ENCODE results near the gene BBIP1.
A peak's percentile ranks its signal among the peaks of the same experiment; 100 is the strongest.

BBIP1 gene

DNA sequence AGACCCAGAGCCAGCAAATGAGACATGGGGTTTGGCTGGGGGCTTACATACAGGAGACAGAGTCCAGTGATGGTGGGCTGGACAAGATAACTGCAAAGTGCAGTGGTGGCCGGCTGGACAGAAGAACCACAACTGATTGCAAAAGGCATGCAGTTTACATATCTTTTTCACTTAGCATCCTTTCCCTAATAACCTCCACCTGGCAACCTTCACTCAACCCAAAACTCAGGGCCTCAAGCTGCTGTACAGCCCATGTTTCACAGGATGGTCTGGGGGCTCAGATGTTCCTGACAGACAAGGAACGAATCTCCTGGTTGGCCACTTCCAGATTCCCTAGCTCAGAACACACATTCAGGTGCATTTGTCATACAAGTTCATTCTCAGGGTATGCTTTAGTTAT, 55.0 kb downstream of the BBIP1 start:
- DNase-seq (ENCODE audit: low read depth, low spot score) = no peak

DNA sequence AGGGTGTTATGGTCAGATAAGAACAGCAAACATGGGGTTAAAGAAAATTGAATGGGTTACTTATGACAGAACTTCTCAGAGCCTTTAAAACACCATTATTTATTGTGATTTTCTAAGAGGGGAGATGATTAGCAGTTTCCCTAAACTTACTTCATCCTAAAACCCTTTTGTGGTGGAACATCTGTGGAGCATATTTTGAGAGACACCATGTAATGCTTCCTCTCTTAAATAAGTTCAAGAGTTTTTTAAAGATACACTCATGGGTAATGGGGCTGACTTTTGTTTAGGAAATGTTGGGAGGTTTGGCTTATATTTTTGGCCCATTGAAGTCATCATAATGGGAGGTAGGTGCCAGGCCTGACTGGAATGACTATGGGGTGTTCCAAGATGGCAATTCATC, 55.6 kb downstream of the BBIP1 start:
- DNase-seq (ENCODE audit: low read depth, low spot score) = no peak

DNA sequence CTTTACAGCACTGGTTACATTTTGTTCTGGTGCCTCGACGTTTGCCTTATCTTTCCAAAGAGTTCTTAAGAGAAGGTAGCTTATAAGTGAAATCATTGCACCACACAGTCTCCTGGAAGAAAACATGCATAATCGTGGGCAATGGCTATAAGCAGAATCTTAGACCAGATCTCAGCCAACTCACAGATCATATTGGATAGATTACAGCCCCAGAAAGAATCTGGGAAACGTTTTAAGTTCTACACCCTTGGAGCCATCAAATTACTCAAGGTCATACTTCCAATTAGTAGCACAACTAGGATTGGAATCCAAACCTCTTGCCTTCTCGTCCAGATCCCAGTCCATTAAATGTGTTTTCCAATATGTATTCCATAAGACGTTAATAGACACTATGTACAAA, 56.0 kb downstream of the BBIP1 start:
- DNase-seq (ENCODE audit: low read depth, low spot score) = no peak

DNA sequence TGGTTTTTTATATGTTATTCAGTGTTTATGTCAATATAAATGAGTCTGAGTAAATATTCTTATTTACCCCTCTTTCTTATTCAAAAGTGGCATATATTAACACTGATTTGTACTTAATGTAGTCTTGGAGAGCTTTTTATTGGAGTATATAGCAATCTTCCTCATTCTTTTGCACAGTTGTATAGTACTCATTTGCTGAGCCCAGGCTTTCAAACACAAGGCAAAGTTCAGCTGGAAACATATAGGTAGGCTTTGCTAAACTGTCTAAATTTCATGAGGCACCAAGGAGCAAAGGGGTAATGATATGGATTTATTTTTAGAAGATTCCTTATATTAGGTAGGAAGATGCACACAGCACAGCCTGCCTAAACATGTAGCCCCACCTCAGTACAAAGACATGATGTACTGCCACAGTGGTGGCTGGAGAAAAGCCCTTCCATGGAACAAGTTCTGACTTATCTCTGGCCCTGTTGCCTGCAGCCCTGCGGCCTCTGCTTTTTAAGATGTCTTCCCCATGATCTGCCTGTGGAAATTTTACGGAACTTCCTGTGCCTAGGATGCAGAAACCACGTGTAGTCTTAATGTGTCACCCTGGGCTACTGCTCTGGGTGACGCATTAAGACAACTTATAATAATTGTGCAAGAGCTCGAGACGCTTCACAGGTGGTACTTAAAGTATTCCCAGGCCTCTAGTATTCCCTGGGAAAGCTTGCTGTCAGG, 56.9 kb downstream of the BBIP1 start:
- no peak for DNase-seq (ENCODE audit: low read depth, low spot score)

DNA sequence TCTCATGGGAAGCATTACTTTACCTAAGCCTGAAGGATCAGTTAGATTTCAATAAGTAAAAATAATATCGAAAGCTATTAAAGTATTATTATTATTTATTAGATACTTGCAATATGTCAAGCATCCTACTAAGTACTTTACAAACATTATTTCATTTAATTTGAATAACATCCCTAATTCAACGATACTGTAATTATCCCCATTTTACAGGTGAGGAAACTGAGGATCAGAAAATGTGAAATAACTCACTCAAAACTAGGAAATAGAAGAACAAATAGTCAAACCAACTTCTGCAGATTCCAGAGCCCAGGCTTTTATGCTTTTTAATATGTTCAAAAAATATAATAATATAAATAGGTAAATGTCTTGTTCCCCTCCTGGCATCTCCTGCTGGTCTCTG, 57.5 kb downstream of the BBIP1 start:
- no peak for DNase-seq (ENCODE audit: low read depth, low spot score)

DNA sequence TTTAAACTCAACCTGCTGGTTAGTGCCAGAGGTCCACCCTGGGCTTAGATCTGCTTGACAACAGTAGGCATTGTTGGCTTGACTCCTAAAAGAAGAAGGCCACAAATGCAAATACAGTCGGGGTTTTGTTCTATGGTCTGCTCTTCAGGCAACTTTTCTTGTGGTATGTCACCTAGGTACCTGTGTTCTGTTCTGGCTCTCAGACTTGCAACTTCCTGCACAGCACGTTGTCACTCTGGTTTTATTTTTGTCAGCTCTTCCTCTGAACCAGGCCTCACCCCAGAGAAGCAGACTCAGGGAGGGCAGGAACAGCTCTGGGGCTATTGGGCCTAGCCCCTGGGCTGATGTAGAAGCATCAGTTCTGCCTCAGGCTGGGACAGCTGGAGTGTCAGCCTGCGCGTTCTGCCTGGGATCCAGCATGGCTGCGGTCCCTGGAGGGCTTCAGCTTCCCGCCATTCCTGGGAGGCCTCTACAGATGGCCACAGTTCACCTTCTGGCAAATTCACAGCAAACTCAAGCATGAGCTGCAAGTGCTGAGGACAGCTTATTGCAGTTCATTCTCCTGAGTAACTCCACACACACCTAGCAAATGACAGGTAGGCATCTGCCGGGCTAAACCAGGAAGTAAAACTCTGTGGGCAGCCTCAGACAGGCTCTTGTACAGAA, 58.3 kb downstream of the BBIP1 start:
- DNase-seq (ENCODE audit: low read depth, low spot score) = no peak

DNA sequence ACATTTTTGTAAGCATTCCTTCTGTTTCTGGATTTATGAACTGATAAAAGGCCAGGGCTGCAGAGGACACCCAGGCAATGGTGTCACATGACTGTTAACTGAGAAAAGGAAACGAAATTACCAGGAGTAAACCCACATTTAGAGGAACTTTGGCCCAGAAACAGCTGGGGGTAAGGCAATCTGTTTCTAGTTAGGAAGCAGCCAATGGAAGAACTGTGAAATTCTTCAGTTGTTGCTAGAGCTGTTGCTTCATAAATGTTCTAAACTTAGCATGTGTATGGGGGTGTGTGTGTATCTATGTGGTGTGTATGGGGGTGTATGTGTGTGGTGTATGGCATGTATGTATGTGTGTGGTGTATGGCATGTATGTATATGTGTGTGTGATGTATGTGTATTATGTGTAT, 59.0 kb downstream of the BBIP1 start:
- DNase-seq (ENCODE audit: low read depth, low spot score) = no peak

DNA sequence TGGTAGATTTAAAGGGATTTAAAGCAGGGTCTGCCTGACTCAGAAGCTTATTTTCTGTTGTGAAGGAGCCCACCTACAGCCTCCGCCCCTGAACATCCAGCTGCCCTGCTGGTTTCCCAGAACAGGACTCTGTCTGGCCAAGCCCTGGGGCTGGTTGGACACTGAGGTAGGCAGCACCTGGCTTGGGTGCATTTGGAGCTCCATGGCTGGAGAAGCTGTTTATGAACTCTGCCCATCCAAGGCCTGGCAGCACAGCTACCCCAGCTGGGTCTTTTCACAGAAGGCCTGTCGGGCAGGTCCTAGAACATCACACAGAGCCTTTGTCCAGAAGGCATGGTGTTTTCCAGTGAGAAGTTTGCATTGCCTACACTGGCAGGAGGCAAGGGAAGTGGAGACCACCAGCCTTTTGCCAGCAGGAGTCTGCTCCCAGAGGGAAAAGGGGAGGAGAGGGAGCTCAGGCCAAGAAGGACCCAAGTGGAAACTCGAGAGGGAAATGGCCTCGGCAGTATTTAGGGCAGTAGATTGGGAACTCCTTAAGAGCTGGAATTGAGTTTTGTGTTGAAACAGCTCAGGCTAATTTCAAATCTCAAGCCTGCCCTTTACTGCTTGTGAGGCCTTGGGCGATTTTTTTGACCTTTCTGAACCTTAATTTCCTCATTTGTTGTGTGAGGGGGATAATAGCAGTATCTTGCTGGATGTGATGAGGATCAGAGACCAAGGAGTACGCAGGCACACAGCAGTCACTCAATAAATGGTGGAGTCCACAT, 59.6 kb downstream of the BBIP1 start:
- DNase-seq (ENCODE audit: low read depth, low spot score) = no peak

DNA sequence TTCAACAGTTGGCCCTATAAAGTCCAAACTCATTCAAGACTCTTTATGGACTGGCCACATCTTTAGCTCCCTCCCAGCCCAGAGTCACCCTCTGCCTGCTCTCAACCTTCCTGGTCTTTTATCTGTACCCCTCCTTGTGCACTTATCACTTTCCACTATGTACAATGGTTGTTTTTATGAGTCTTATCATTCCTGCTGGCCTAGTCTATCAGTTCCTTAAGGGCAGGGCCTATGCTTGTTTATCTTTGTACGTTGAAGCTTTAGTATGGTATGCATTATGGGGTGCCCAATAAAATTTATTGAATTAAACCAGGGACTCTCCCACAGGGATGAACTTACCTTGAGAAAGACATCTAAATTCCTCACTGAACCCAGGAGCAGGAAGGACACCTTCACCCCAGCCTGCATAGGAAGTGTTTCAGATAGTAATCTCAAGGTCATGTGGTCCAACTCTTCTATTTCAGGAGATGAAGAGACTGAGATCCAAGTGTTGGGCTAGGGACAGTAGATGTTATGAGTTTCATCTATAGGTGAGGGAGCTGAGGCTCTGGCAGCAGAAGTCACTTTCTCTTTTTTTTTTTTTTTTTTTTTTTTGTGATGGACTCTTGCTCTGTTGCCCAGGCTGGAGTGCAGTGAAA, 60.6 kb downstream of the BBIP1 start:
- DNase-seq (ENCODE audit: low read depth, low spot score) = no peak

DNA sequence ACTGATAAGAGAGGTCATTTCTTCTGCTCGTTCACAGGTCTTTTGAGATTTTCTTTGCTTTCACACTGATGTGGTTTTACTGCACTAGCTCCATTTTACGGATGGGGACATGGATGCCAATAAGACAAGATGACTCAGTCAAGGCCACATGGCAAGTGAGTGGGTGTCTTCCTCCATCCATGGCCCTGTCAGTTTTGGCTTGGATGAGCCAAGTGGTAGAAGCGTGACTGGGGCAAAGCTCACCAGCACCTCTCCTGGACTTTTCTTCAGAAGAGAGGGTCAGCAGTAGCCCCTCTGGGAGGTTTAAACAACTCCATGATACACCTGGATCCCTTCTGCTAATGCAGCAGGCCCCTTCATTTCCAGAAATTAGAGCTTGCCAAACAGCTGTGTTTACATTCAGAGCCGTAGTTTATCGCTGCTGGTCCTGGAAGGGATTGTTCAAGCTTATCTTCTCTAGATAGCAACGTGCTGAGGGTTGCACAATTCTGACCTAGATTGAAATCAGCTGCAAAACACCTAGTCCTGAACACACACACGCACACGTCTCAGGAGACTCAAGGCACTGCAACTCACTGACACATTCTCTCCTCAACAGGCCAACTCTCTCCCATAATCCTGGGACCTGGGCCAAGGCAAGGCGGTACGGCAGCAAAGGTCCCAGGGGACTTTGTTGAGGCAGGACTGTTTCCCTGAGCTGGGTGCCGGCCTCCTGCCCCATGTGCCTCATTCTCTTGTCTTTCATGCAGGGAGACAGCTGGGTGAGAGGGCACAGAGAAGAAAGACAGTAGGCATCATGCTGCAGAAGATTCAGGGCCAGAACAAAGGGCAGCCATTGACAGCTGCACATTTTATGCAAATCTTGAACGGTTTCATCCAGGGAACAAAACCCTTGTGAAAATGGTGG, 61.5 kb downstream of the BBIP1 start:
- no peak for DNase-seq (ENCODE audit: low read depth, low spot score)

DNA sequence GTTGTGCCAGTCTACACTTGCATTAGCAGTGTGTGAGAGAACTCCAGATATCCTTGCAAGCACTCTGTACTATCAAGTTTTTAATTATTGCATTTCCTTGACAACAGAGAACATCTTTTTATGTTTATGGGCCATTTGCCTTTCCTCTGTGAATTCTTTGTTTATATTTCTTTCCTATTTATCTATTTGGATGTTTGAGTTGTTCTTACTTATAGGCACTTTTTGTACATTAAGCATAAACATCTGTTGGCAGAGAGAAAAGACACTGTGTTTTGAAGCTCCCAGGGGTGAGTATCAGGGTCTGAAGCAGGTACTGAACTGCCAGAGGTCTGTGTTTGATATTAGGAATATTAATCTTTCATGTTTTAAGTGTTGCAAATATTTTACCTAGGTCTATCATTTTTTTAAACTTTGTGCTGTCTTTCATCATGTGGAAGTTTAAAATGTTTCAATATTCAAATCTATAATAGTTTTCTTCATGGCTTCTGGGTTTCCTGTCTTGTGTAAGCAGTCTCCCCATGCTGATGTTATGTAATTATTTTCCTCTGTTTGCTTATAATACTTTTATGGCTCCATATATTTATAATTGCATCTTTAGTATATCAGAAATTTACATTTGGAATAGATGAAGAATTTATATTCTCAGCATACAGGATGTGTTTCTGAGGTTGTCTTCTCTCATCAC, 64.9 kb downstream of the BBIP1 start:
- no peak for DNase-seq (ENCODE audit: low read depth, low spot score)

DNA sequence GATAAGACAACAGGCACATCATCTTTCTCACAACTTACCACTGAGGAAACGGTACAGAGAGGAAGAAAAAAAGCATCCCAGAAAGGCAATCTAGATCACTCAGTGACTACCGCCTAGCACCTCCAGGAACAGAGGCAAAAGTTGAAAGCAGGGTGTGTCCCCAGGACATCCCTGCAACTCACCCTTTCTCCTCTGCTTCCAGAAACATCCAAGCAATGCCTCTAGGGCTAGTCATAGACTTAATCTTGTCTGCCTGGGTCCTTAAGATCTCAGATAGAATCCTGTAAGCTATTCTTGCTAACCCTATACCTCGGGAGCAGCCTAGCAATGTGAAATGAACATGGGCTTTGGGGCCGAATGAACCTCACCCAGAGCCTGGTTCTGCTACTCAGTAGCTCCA, 66.0 kb downstream of the BBIP1 start:
- DNase-seq (ENCODE audit: low read depth, low spot score) = no peak

DNA sequence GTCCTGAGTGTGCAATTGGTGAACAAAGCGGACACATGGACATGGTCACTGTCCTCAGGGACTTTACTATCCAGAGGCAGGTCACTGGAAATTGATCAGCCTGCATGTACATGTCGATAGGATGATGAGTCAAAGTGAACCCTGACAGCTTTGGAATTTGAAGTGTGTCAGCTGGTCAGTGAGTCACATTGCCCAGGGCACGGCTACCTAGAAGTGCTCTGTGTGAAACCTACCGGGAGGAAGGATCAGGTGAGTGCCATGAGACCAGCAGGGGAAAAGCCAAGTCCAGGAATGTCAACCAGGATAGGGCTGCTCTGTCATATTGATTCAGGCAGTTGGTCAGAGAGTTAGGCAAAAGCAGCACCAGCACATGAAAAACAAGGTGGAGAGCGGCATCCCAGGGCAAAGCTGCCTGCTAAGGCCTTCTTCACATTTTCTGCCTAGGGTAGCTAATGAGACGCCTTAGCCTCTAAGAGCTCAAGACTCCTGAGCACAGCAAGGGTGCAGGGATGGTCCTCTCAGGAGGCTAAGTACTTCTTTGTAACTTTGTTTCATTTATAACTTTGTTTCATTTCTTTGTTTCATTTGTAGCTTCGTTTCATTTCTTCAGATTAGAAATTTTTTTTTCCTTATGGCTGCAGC, 66.6 kb downstream of the BBIP1 start:
- peak; percentile 26 for DNase-seq (ENCODE audit: low read depth, low spot score)

DNA sequence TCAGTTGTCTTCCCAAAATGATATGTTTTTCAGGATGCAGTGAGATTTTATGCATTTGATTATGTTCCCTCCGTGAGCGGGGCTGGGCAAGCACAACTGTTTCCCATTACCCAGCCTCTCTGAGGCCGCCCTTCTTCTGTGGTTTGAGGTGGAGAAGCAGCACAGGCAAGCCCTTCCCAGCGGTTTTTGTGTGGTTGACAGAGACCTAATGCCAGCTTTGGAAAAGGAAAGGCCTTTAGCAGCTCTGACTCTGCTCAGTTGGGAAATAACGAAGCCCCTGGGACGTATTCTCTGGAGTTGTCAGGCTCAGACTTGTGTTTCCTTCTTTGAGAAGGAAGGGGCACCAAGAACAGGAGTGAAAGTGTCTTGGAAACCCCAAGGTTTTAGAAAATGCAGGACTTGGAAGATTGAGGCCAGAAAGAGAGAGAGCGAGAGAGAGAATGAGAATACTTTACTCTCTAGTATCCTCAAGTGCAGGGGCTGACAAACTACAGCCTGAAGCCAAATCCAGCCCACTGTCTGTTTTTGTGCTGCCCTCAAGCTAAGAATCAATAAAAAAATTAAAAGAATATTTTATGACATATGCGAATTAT, 67.9 kb downstream of the BBIP1 start:
- DNase-seq (ENCODE audit: low read depth, low spot score) = peak; percentile 50

DNA sequence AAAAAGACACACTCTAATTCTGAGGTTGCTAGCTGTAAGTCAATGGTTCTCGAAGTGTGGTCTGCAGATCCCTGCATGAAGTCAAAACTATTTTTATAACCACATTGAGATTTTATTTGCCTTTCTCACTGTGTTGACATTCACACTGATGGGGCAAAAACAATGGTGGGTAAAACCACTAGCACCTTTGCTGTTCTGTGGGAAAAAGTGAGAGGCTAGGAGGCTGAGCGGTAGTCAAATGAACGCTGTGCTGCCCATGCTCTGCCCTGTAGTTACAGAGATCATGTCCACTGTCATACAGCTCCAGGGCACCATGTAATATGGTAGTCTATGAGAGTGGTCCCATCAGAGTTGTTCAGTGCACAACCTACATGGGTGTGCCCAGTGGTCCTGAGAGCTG, 68.9 kb downstream of the BBIP1 start:
- no peak for DNase-seq (ENCODE audit: low read depth, low spot score)

Measured in astrocyte of the hippocampus (primary cell).